ENCODE data around the gene FHIT.

The FHIT gene

GRCh38 chr3:59798372-59799086, 1452.7 kb downstream of the FHIT start:
- DNase-seq, result no peak

- DNase-seq, result no peak
Observed at GRCh38 chr3:59797533-59797932, 1453.7 kb downstream of the FHIT start.

GRCh38 chr3:59796456-59796855, 1454.8 kb downstream of the FHIT start:
- DNase-seq, result no peak

- DNase-seq, result no peak
Observed at GRCh38 chr3:59795756-59796155, 1455.5 kb downstream of the FHIT start.

GRCh38 chr3:59793976-59794375, 1457.3 kb downstream of the FHIT start:
- no peak for DNase-seq

- no peak for DNase-seq
Observed at GRCh38 chr3:59791774-59792308, 1459.4 kb downstream of the FHIT start.

- no peak for DNase-seq
Observed at GRCh38 chr3:59790241-59790640, 1461.0 kb downstream of the FHIT start.

GRCh38 chr3:59788801-59789200, 1462.5 kb downstream of the FHIT start:
- no peak for DNase-seq

- no peak for DNase-seq
Observed at GRCh38 chr3:59788133-59788532, 1463.1 kb downstream of the FHIT start.

GRCh38 chr3:59786374-59786773, 1464.9 kb downstream of the FHIT start:
- no peak for DNase-seq

- no peak for DNase-seq
Observed at GRCh38 chr3:59784164-59784563, 1467.1 kb downstream of the FHIT start.

GRCh38 chr3:59783468-59783988, 1467.7 kb downstream of the FHIT start:
- peak; percentile 62 for DNase-seq

- no peak for DNase-seq
Observed at GRCh38 chr3:59782664-59783063, 1468.6 kb downstream of the FHIT start.

- DNase-seq, result no peak
Observed at GRCh38 chr3:59780209-59780608, 1471.0 kb downstream of the FHIT start.

- no peak for DNase-seq
Observed at GRCh38 chr3:59779260-59779659, 1472.0 kb downstream of the FHIT start.

- DNase-seq, result no peak
Observed at GRCh38 chr3:59777667-59778077, 1473.6 kb downstream of the FHIT start.

GRCh38 chr3:59777066-59777465, 1474.2 kb downstream of the FHIT start:
- no peak for DNase-seq

GRCh38 chr3:59775761-59776325, 1475.4 kb downstream of the FHIT start:
- DNase-seq, result no peak

- DNase-seq, result no peak
Observed at GRCh38 chr3:59775106-59775505, 1476.1 kb downstream of the FHIT start.

- DNase-seq, result no peak
Observed at GRCh38 chr3:59774634-59775033, 1476.6 kb downstream of the FHIT start.

- no peak for DNase-seq
Observed at GRCh38 chr3:59774000-59774399, 1477.3 kb downstream of the FHIT start.

GRCh38 chr3:59772416-59773408, 1478.5 kb downstream of the FHIT start:
- DNase-seq, result no peak

GRCh38 chr3:59771768-59772181, 1479.5 kb downstream of the FHIT start:
- DNase-seq, result no peak

All from inflammatory macrophage treated with lipopolysaccharide for 4 hours (primary cell).